IMR-90 (cell line): ENCODE measurements around the gene PSMD4. TPM values are rescaled to one million over a fixed set of nuclear protein-coding genes. Genes with fewer than 3 reads are reported as not detected.

ENCODE experiments used
- ATAC-seq: fragments of 200-7000 bp; cut with Tn5 transposase; 2 replicates; pipeline ENCODE4 v1.9.1; 2020; ENCODE audit warnings: low read depth, mild to moderate bottlenecking, moderate library complexity
- BruUV-seq: library from RNA; stranded (reverse); fragments of 400-500 nt; replicated peaks from 2 replicates; lab custom pipeline; 2021; lab: Mats Ljungman, UMichigan
- CTCF ChIA-PET: fragments of 300-600 bp; formaldehyde crosslinking; extraction: SDS; loops from one replicate; lab custom pipeline; 2021; ENCODE audit warnings: antibody characterized with exemption; lab: Yijun Ruan, JAX
- POLR2A ChIA-PET: fragments of 300-600 bp; sonication (Branson Sonifier 250); formaldehyde crosslinking; loops from one replicate; lab custom pipeline; 2022; ENCODE audit warnings: antibody characterized with exemption; ENCODE audit not compliant: unreplicated experiment; lab: Charles Lee
- DNase-seq: peaks from one replicate; pipeline ENCODE4 v3.0.0; 2013
- H2AFZ ChIP-seq: replicated peaks from 2 replicates; pipeline ENCODE3; 2013; ENCODE audit warnings: low read length, mild to moderate bottlenecking; ENCODE audit not compliant: poor library complexity
- H2AK5ac ChIP-seq: 2 replicates; pipeline ENCODE4 v1.6.1; 2013; ENCODE audit warnings: low read depth, low read length, inconsistent platforms
- H2AK9ac ChIP-seq: replicated peaks from 2 replicates; pipeline ENCODE3; 2013; ENCODE audit warnings: mild to moderate bottlenecking, low read depth, low read length, moderate library complexity; ENCODE audit not compliant: poor library complexity
- H2BK120ac ChIP-seq: 2 replicates; pipeline ENCODE4 v1.6.1; 2013; ENCODE audit warnings: low read depth, low read length, inconsistent platforms
- H2BK15ac ChIP-seq: 3 replicates; pipeline ENCODE4 v1.6.1; 2013; ENCODE audit warnings: low read depth, low read length, inconsistent platforms
- H2BK20ac ChIP-seq: 2 replicates; pipeline ENCODE4 v1.6.1; 2013; ENCODE audit warnings: low read depth, mild to moderate bottlenecking, inconsistent platforms, low read length, moderate library complexity
- H2BK5ac ChIP-seq: 2 replicates; pipeline ENCODE4 v1.6.1; 2013; ENCODE audit warnings: mild to moderate bottlenecking, low read depth, low read length, inconsistent platforms; ENCODE audit not compliant: poor library complexity, severe bottlenecking
- H3K14ac ChIP-seq: replicated peaks from 2 replicates; pipeline ENCODE4 v1.6.1; 2013; ENCODE audit warnings: low read depth, low read length, inconsistent platforms
- H3K18ac ChIP-seq: 2 replicates; pipeline ENCODE4 v1.6.1; 2013; ENCODE audit warnings: low read depth, low read length, control low read depth
- H3K23ac ChIP-seq: 2 replicates; pipeline ENCODE4 v1.6.1; 2013; ENCODE audit warnings: low read depth, low read length, inconsistent platforms
- H3K27ac ChIP-seq: 2 replicates; pipeline ENCODE4 v1.5.1; 2013; ENCODE audit warnings: mild to moderate bottlenecking, control low read depth, low read length; ENCODE audit not compliant: insufficient read depth
- H3K27me3 ChIP-seq: 2 replicates; pipeline ENCODE4 v1.6.1; 2013; ENCODE audit warnings: low read length; ENCODE audit not compliant: control insufficient read depth, insufficient read depth
- H3K36me3 ChIP-seq: 2 replicates; pipeline ENCODE4 v1.6.1; 2013; ENCODE audit warnings: low read length, mixed read lengths; ENCODE audit not compliant: control insufficient read depth, insufficient read depth
- H3K4ac ChIP-seq: 2 replicates; pipeline ENCODE4 v1.6.1; 2013; ENCODE audit warnings: low read depth, low read length, inconsistent platforms
- H3K4me1 ChIP-seq: 2 replicates; pipeline ENCODE4 v1.6.1; 2013; ENCODE audit warnings: low read length, mixed read lengths; ENCODE audit not compliant: control insufficient read depth, insufficient read depth
- H3K4me2 ChIP-seq: 2 replicates; pipeline ENCODE4 v1.6.1; 2013; ENCODE audit warnings: low read depth, mild to moderate bottlenecking, control low read depth, low read length, moderate library complexity
- H3K4me3 ChIP-seq: 2 replicates; pipeline ENCODE4 v1.5.1; 2013; ENCODE audit warnings: low read depth, mild to moderate bottlenecking, control low read depth, low read length, moderate library complexity; ENCODE audit not compliant: insufficient read depth
- H3K56ac ChIP-seq: 2 replicates; pipeline ENCODE4 v1.6.1; 2013; ENCODE audit warnings: low read length, inconsistent platforms; ENCODE audit not compliant: insufficient read depth; ENCODE audit errors: extremely low read depth
- H3K79me1 ChIP-seq, 2 experiments: 2 replicates each; pipeline ENCODE4 v1.6.1; 2013; ENCODE audit warnings: low read length in 2 of 2, inconsistent platforms in 1 of 2, low read depth in 1 of 2
- H3K9ac ChIP-seq: 2 replicates; pipeline ENCODE4 v1.6.1; 2013; ENCODE audit warnings: low read depth, low read length, control low read depth
- H3K9me1 ChIP-seq: 2 replicates; pipeline ENCODE4 v1.6.1; 2013; ENCODE audit warnings: low read length, inconsistent platforms; ENCODE audit not compliant: insufficient read depth
- H3K9me3 ChIP-seq: 2 replicates; pipeline ENCODE4 v1.6.1; 2013; ENCODE audit warnings: low read length; ENCODE audit not compliant: control insufficient read depth, insufficient read depth
- H4K20me1 ChIP-seq: 2 replicates; pipeline ENCODE4 v1.6.1; 2013; ENCODE audit warnings: low read length, inconsistent platforms; ENCODE audit not compliant: insufficient read depth
- H4K5ac ChIP-seq: 2 replicates; pipeline ENCODE4 v1.6.1; 2013; ENCODE audit warnings: mild to moderate bottlenecking, low read depth, low read length, control low read depth
- H4K8ac ChIP-seq, 2 experiments: 2 replicates each; pipeline ENCODE4 v1.6.1; 2013; ENCODE audit warnings: low read depth in 2 of 2, low read length in 2 of 2, control low read depth in 1 of 2, inconsistent platforms in 1 of 2
- H4K91ac ChIP-seq: 2 replicates; pipeline ENCODE4 v1.6.1; 2013; ENCODE audit warnings: low read depth, low read length, inconsistent platforms; ENCODE audit not compliant: insufficient read depth
- BHLHE40 ChIP-seq: fragments of 150-350 bp; IDR thresholded peaks from 2 replicates; pipeline ENCODE4 v1.6.1; 2016; ENCODE audit warnings: mild to moderate bottlenecking, low read depth, low read length
- CEBPB ChIP-seq: IDR thresholded peaks from 2 replicates; pipeline ENCODE4 v1.6.1; 2012; ENCODE audit warnings: low read depth, low read length, improper control_type of control experiment
- CHD1 ChIP-seq: IDR thresholded peaks from 2 replicates; pipeline ENCODE4 v1.6.1; 2012; ENCODE audit warnings: low read depth, low read length, improper control_type of control experiment
- FOS ChIP-seq: fragments of 150-350 bp; IDR thresholded peaks from 2 replicates; pipeline ENCODE4 v1.6.1; 2016; ENCODE audit warnings: low read depth, low read length
- MAFK ChIP-seq: IDR thresholded peaks from 2 replicates; pipeline ENCODE4 v1.6.1; 2012; ENCODE audit warnings: low read depth, low read length, improper control_type of control experiment
- MAZ ChIP-seq: IDR thresholded peaks from 2 replicates; pipeline ENCODE4 v1.6.1; 2012; ENCODE audit warnings: low read depth, mild to moderate bottlenecking, low read length, improper control_type of control experiment, moderate library complexity, borderline replicate concordance
- MXI1 ChIP-seq: IDR thresholded peaks from 2 replicates; pipeline ENCODE4 v1.6.1; 2012; ENCODE audit warnings: low read depth, mild to moderate bottlenecking, low read length, moderate library complexity, borderline replicate concordance
- NFE2L2 ChIP-seq: fragments of 150-350 bp; IDR thresholded peaks from 2 replicates; pipeline ENCODE4 v1.6.1; 2016; ENCODE audit warnings: low read depth, mild to moderate bottlenecking, low read length
- POLR2A ChIP-seq: IDR thresholded peaks from 2 replicates; pipeline ENCODE4 v1.6.1; 2012; ENCODE audit warnings: mild to moderate bottlenecking, low read depth, low read length
- RAD21 ChIP-seq: IDR thresholded peaks from 2 replicates; pipeline ENCODE4 v1.6.1; 2012; ENCODE audit warnings: low read length, improper control_type of control experiment
- RCOR1 ChIP-seq: IDR thresholded peaks from 2 replicates; pipeline ENCODE4 v1.6.1; 2012; ENCODE audit warnings: mild to moderate bottlenecking, low read length, improper control_type of control experiment; ENCODE audit not compliant: insufficient replicate concordance
- RFX5 ChIP-seq: IDR thresholded peaks from 2 replicates; pipeline ENCODE4 v1.8.0; 2012; ENCODE audit warnings: low read depth, mild to moderate bottlenecking, low read length, moderate library complexity
- SMC3 ChIP-seq: fragments of 150-350 bp; IDR thresholded peaks from 2 replicates; pipeline ENCODE4 v1.6.1; 2016; ENCODE audit warnings: low read depth, mild to moderate bottlenecking, antibody characterized with exemption, low read length, moderate library complexity
- WGBS, 2 experiments: methylation state at CpG; one replicate each; pipeline versions ENCODE4 v1.1.5 to v1.1.7; 2013; ENCODE audit warnings: missing lambda C conversion rate in 2 of 2; ENCODE audit not compliant: insufficient read length in 1 of 2; ENCODE audit errors: extremely low coverage in 2 of 2; 5-methylcytosine and 5-hydroxymethylcytosine counted together
- dilution Hi-C: fragments of 300-500 bp; cut with HindIII; formaldehyde crosslinking; loops from one replicate; pipeline ENCODE4 v1.14.3; 2018; ENCODE audit warnings: low sequenced_read_pairs; ENCODE audit not compliant: unreplicated experiment
- in situ Hi-C: fragments of 300-500 bp; cut with MboI; formaldehyde crosslinking; loops from 3 replicates; pipeline ENCODE4 v1.14.3; 2019; ENCODE audit warnings: low sequenced_read_pairs, inconsistent platforms, mixed read lengths
- intact Hi-C: fragments of 100-400 bp; cut with micrococcal nuclease; formaldehyde crosslinking; loops from 2 replicates; pipeline ENCODE4 v1.10.0; 2022
- polyA plus RNA-seq, 3 experiments: library from polyadenylated mRNA; depleted of rRNA; stranded (reverse); fragments of >200 nt; gene quantifications; 2 replicates each; pipeline ENCODE4 v1.2.3, GENCODE V29; 2012; ENCODE audit warnings: low replicate concordance in 1 of 3
- total RNA-seq: library from RNA; depleted of rRNA; stranded (reverse); fragments of >200 nt; gene quantifications from 2 replicates; pipeline ENCODE4 v1.2.3, GENCODE V29; 2012
- TF ChIP-seq, protein P1 (sequence below): fragments of 150-350 bp; IDR thresholded peaks from 2 replicates; pipeline ENCODE4 v1.6.1; 2016; ENCODE audit warnings: low read depth, mild to moderate bottlenecking, low read length, moderate library complexity, borderline replicate concordance
- TF ChIP-seq, protein P2 (sequence below): conservative IDR thresholded peaks from 2 replicates; pipeline ENCODE4 v1.5.1; 2012; ENCODE audit warnings: mild to moderate bottlenecking, low read depth, low read length, improper control_type of control experiment
- TF ChIP-seq, protein P3 (sequence below): fragments of 150-350 bp; IDR thresholded peaks from 2 replicates; pipeline ENCODE4 v1.6.1; 2017; ENCODE audit warnings: mild to moderate bottlenecking, antibody characterized with exemption, low read length, low read depth

The PSMD4 gene
- total and polyA plus RNA-seq, 2 of the 4 experiments (the other 2 are of a cell fraction) = 289 to 314 TPM

DNA sequence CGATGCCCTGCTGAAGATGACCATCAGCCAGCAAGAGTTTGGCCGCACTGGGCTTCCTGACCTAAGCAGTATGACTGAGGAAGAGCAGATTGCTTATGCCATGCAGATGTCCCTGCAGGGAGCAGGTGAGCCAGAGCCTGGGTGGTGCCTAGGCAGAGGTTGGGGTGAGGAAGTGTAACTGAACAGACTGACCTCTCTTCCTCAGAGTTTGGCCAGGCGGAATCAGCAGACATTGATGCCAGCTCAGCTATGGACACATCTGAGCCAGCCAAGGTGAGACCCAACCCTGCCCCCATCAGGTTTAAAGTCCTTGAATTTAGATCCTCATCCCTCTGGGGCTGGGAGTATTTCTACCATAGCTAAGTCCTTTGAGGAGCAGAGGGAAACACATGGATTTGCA lies 11.8 kb downstream of the PSMD4 start:
- Histone ChIP-seq H2AK5ac (no peak overlapping the region), H4K91ac (no peak overlapping the region), H3K14ac (no peak overlapping the region), H2BK120ac (no peak overlapping the region), H3K27me3 (no peaks in the 10 kb centered on the region), H2BK15ac (no peak overlapping the region), H2AK9ac (no peak overlapping the region), H2BK5ac (no peak overlapping the region), H2BK20ac (no peak overlapping the region), H3K27ac (no peak overlapping the region), H3K4me3 (no peak overlapping the region), H3K9me3 (no peaks in the 10 kb centered on the region), H3K4me1 (no peaks in the 10 kb centered on the region), H3K36me3 (peaks cover 51% of the 10 kb centered on the region), H3K56ac (no peak overlapping the region), H3K23ac (no peak overlapping the region), H3K9ac (no peak overlapping the region), H3K18ac (no peak overlapping the region), H4K8ac (no peak overlapping the region), H2AFZ (no peak overlapping the region), H4K5ac (no peak overlapping the region), H3K79me1 (peaks cover 12 to 29% of the 10 kb centered on the region in 2 experiments), H3K4me2 (no peak overlapping the region), H3K9me1 (no peaks in the 10 kb centered on the region), H3K4ac (no peak overlapping the region), H4K20me1 (no peaks in the 10 kb centered on the region)
- POLR2A ChIA-PET = no interaction called here
- no CpG with 5 or more reads among the region's 3 CpGs for WGBS, 2 experiments
- no peak for DNase-seq
- ATAC-seq = no peak
- no TSS peak for BruUV-seq
- CTCF ChIA-PET = no interaction called here
- intact Hi-C loops = no loop called here
- TF ChIP-seq POLR2A (no peak), MXI1 (no peak), BHLHE40 (no peak), RCOR1 (no peak), MAZ (no peak), CHD1 (no peak), CEBPB (no peak), SMC3 (no peak), MAFK (no peak), RAD21 (no peak), RFX5 (no peak), FOS (no peak), NFE2L2 (no peak)
- TF ChIP-seq, protein P1, sequence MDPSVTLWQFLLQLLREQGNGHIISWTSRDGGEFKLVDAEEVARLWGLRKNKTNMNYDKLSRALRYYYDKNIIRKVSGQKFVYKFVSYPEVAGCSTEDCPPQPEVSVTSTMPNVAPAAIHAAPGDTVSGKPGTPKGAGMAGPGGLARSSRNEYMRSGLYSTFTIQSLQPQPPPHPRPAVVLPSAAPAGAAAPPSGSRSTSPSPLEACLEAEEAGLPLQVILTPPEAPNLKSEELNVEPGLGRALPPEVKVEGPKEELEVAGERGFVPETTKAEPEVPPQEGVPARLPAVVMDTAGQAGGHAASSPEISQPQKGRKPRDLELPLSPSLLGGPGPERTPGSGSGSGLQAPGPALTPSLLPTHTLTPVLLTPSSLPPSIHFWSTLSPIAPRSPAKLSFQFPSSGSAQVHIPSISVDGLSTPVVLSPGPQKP = no peak
- TF ChIP-seq, protein P2, sequence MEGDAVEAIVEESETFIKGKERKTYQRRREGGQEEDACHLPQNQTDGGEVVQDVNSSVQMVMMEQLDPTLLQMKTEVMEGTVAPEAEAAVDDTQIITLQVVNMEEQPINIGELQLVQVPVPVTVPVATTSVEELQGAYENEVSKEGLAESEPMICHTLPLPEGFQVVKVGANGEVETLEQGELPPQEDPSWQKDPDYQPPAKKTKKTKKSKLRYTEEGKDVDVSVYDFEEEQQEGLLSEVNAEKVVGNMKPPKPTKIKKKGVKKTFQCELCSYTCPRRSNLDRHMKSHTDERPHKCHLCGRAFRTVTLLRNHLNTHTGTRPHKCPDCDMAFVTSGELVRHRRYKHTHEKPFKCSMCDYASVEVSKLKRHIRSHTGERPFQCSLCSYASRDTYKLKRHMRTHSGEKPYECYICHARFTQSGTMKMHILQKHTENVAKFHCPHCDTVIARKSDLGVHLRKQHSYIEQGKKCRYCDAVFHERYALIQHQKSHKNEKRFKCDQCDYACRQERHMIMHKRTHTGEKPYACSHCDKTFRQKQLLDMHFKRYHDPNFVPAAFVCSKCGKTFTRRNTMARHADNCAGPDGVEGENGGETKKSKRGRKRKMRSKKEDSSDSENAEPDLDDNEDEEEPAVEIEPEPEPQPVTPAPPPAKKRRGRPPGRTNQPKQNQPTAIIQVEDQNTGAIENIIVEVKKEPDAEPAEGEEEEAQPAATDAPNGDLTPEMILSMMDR = no peak
- TF ChIP-seq, protein P3, sequence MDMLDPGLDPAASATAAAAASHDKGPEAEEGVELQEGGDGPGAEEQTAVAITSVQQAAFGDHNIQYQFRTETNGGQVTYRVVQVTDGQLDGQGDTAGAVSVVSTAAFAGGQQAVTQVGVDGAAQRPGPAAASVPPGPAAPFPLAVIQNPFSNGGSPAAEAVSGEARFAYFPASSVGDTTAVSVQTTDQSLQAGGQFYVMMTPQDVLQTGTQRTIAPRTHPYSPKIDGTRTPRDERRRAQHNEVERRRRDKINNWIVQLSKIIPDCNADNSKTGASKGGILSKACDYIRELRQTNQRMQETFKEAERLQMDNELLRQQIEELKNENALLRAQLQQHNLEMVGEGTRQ = no peak
- dilution Hi-C loops = no loop called here
- in situ Hi-C loops = no loop called here
